Measurements from ENCODE around the gene BEX1. TPM values are rescaled to one million over a fixed set of nuclear protein-coding genes. Genes with fewer than 3 reads are reported as not detected.

The BEX1 gene
- total RNA-seq, 1 donor, result 4.7 TPM

- Histone ChIP-seq H3K36me3 (ENCODE audit: insufficient read depth, low read length) (no peaks in the 10 kb centered on the region), H2AFZ (ENCODE audit: low read length) (no peak overlapping the region), H3K9me3 (ENCODE audit: low read depth, low read length) (no peaks in the 10 kb centered on the region), H3K27me3 (ENCODE audit: insufficient read depth, low read length) (no peaks in the 10 kb centered on the region), H3K4me3 (ENCODE audit: insufficient read depth, low read length) (peak overlapping the region; percentile 68), H3K79me2 (ENCODE audit: insufficient read depth, low read length) (no peaks in the 10 kb centered on the region), H3K4me2 (ENCODE audit: insufficient read depth, low read length) (peak overlapping the region; percentile 65), H3K4me1 (ENCODE audit: insufficient read depth, low read length) (no peaks in the 10 kb centered on the region), H4K20me1 (ENCODE audit: insufficient read depth, low read length) (no peaks in the 10 kb centered on the region), H3K27ac (ENCODE audit: low read depth, low read length) (no peak overlapping the region)
- TF ChIP-seq CTCF (IDR thresholded peaks at IDR 0.05; ENCODE audit: extremely low read depth, low read depth, low read length), result no peak
- no peak for DNase-seq (ENCODE audit: insufficient read length, low spot score, missing footprints)
Measured at GRCh38 chrX:103063191-103063845, 653 bp downstream of the BEX1 start.

GRCh38 chrX:103061486-103061885 lies 2.5 kb downstream of the BEX1 start:
- Histone ChIP-seq H3K27me3 (ENCODE audit: insufficient read depth, low read length) (peaks cover 4% of the 10 kb centered on the region), H3K79me2 (ENCODE audit: insufficient read depth, low read length) (no peaks in the 10 kb centered on the region), H3K4me3 (ENCODE audit: insufficient read depth, low read length) (no peak overlapping the region), H3K36me3 (ENCODE audit: insufficient read depth, low read length) (no peaks in the 10 kb centered on the region), H3K4me2 (ENCODE audit: insufficient read depth, low read length) (no peak overlapping the region), H2AFZ (ENCODE audit: low read length) (no peak overlapping the region), H4K20me1 (ENCODE audit: insufficient read depth, low read length) (no peaks in the 10 kb centered on the region), H3K4me1 (ENCODE audit: insufficient read depth, low read length) (no peaks in the 10 kb centered on the region), H3K27ac (ENCODE audit: low read depth, low read length) (no peak overlapping the region), H3K9me3 (ENCODE audit: low read depth, low read length) (no peaks in the 10 kb centered on the region)
- DNase-seq (ENCODE audit: insufficient read length, low spot score, missing footprints), result no peak
- no peak for TF ChIP-seq CTCF (IDR thresholded peaks at IDR 0.05; ENCODE audit: extremely low read depth, low read depth, low read length)

- Histone ChIP-seq H4K20me1 (ENCODE audit: insufficient read depth, low read length) (no peaks in the 10 kb centered on the region), H3K79me2 (ENCODE audit: insufficient read depth, low read length) (no peaks in the 10 kb centered on the region), H3K4me3 (ENCODE audit: insufficient read depth, low read length) (no peak overlapping the region), H3K9me3 (ENCODE audit: low read depth, low read length) (no peaks in the 10 kb centered on the region), H3K27me3 (ENCODE audit: insufficient read depth, low read length) (peaks cover 7% of the 10 kb centered on the region), H3K36me3 (ENCODE audit: insufficient read depth, low read length) (no peaks in the 10 kb centered on the region), H3K27ac (ENCODE audit: low read depth, low read length) (no peak overlapping the region), H3K4me1 (ENCODE audit: insufficient read depth, low read length) (no peaks in the 10 kb centered on the region), H2AFZ (ENCODE audit: low read length) (no peak overlapping the region), H3K4me2 (ENCODE audit: insufficient read depth, low read length) (no peak overlapping the region)
- no peak for DNase-seq (ENCODE audit: insufficient read length, low spot score, missing footprints)
- TF ChIP-seq CTCF (IDR thresholded peaks at IDR 0.05; ENCODE audit: extremely low read depth, low read depth, low read length), result no peak
Measured at GRCh38 chrX:103056902-103057301, 7.1 kb downstream of the BEX1 start.

GRCh38 chrX:103052625-103053024 lies 11.3 kb downstream of the BEX1 start:
- H3K4me2 ChIP-seq (ENCODE audit: insufficient read depth, low read length), result no peak overlapping the region
- no peak for DNase-seq (ENCODE audit: insufficient read length, low spot score, missing footprints)
- no peak overlapping the region for H3K27ac ChIP-seq (ENCODE audit: low read depth, low read length)
- H3K9me3 ChIP-seq (ENCODE audit: low read depth, low read length), result no peaks in the 10 kb centered on the region
- H2AFZ ChIP-seq (ENCODE audit: low read length), result no peak overlapping the region
- H3K4me1 ChIP-seq (ENCODE audit: insufficient read depth, low read length), result no peaks in the 10 kb centered on the region
- no peaks in the 10 kb centered on the region for H4K20me1 ChIP-seq (ENCODE audit: insufficient read depth, low read length)
- no peak overlapping the region for H3K4me3 ChIP-seq (ENCODE audit: insufficient read depth, low read length)
- no peaks in the 10 kb centered on the region for H3K36me3 ChIP-seq (ENCODE audit: insufficient read depth, low read length)
- no peak for TF ChIP-seq CTCF (IDR thresholded peaks at IDR 0.05; ENCODE audit: extremely low read depth, low read depth, low read length)
- H3K79me2 ChIP-seq (ENCODE audit: insufficient read depth, low read length), result no peaks in the 10 kb centered on the region
- peaks cover 3% of the 10 kb centered on the region for H3K27me3 ChIP-seq (ENCODE audit: insufficient read depth, low read length)
